Measurements from ENCODE around the gene GM2A. TPM values are rescaled to one million over a fixed set of nuclear protein-coding genes. Genes with fewer than 3 reads are reported as not detected.
A peak's percentile ranks its signal among the peaks of the same experiment; 100 is the strongest.

Gene GM2A
- total RNA-seq, 1 donor from 2014 or later, result 15.4 TPM

DNA sequence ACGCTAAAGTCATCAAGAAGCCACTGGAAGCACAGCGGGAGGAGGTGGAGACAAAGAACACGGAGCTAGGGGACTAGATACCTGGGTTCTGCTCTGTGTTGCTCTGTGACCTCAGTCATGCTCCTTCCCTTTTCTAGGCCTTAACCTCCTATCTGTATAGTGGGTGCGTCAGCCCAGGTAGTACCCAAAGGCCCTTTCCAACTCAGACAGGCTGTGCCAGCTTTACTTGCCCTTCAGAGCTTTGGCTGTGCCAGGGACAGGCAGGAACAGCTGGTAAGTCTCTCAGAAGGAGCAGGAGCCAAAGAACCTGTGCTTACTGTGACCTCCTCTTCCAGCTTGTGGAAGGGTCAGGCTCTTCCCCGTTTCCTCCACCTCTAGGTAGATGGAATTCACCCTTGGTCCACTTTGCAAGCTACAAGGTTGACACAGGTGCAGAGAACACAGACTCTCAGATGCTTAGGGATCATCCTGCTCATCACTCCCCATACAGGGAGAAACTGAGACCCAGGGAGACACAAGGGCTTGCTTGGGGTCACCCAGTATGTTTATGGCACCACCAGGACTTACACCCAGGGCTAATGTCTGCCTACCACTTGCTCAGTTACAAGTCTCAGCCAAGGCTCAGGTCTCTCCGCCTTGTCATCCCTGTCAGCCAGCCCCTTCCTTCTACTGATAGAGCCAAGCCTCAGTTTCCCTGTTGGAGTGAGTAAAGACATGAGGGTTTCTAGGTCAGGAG is 30.8 kb upstream of the GM2A start:
- Mint-ChIP-seq H3K4me3 (peak overlapping the region; percentile 84), H3K36me3 (ENCODE audit: low read depth) (peaks cover 35% of the 10 kb centered on the region), H3K9me3 (no peaks in the 10 kb centered on the region), H3K4me1 (peaks cover 66% of the 10 kb centered on the region), H3K27me3 (no peaks in the 10 kb centered on the region), H3K27ac (peak overlapping the region; percentile 83)
- intact Hi-C loops (cut with micrococcal nuclease), result no loop called here
- DNase-seq, result peak; percentile 67

DNA sequence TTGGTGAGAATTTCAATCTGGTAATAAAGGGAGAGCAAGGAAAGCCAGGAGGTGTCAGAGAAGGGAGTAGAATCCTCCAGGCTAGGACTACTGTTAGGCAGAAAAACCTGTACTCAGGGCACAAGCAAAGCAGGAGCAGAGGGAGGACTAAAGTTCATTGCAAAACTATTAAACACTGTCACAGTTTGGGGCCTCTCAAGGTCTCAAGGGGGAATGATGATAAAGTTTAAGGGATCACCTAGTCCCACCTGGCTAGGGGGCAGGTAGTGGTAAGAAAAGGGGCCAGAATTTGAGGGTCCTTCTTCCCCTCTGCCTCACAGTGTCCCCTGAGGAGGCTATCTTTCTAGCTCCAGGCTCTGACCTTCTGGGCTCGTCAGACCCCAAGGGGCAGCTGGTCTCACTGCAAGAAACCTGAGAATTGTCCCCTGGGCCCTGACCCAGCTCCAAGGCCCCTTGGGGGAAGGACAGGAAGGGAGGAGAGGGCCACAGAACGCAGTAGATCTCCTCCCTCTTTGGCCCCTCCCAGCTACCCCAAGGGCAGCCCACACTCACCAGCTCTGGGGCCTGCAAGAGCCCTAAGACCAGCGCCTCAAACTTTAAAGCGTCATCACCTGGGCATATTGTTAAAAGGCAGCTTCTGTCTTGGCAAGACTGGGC is 30.1 kb upstream of the GM2A start:
- peak; percentile 88 for DNase-seq
- Mint-ChIP-seq H3K9me3 (no peaks in the 10 kb centered on the region), H3K4me3 (peak overlapping the region; percentile 84), H3K36me3 (ENCODE audit: low read depth) (peaks cover 28% of the 10 kb centered on the region), H3K27me3 (no peaks in the 10 kb centered on the region), H3K27ac (peak overlapping the region; percentile 83), H3K4me1 (peaks cover 59% of the 10 kb centered on the region)
- intact Hi-C loops (cut with micrococcal nuclease), result loop anchor here (1.0 kb wide), 1 partner anchor 9 kb away; no protein-coding TSS in a partner anchor

DNA sequence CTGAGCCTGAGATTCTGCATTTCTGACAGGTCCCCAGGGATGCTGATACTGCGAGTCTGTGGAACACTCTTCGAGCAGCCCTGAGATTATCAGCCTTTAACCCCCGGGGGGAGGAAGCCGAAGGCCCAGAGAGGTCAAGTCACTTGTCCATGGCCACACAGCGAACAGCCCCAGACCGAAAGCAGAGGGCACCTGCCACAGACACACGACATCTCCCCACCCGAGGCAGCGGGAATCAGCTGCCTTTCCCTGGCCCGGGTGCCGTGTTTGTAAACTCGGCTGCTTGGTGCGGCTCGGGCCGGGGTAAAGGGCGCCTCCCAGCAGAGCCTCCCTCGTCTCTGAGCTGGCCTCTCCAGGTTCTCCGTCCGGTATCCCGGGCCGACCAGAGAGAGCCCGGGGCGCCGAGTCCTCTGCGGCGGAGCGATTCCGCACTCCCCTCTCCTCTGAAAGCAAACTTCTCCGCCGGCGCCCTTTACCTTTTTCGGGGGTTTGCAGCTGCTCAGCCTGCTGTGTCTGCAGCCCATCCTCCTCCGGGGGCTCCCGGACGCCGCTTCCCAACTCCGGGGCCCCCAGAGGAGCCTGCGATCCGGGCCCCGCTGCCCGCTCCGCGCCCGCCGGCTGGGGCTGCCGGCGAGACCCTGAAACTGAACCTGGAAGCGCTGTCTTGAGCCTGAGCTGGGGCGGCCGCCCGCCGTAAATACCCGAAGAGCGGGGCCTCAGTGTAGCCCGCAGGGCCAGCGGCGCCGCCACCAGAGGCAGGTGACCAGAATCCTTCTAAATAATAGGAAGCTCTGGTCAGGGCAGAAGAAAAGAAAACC is 29.3 kb upstream of the GM2A start, which contains the start of gene CCDC69:
TSS of gene CCDC69 (minus strand) at position 646 of the 818 bp plus-strand sequence. CDS start at position 524, 122 bp downstream.
- H3K4me3 Mint-ChIP-seq, result peak within 1 kb of the TSS; percentile 84
- intact Hi-C loops (cut with micrococcal nuclease), result loop anchor here (1.0 to 2.0 kb wide), 4 partner anchors 9 to 29 kb away; no protein-coding TSS in a partner anchor
- DNase-seq, result peak; percentile 88
- H3K36me3 Mint-ChIP-seq (ENCODE audit: low read depth), result peaks cover 23% of the 10 kb centered on the region
- no peaks in the 10 kb centered on the region for H3K9me3 Mint-ChIP-seq
- H3K27ac Mint-ChIP-seq, result peak within 1 kb of the TSS; percentile 83
- no peaks in the 10 kb centered on the region for H3K27me3 Mint-ChIP-seq
- H3K4me1 Mint-ChIP-seq, result peaks cover 51% of the 10 kb centered on the region

DNA sequence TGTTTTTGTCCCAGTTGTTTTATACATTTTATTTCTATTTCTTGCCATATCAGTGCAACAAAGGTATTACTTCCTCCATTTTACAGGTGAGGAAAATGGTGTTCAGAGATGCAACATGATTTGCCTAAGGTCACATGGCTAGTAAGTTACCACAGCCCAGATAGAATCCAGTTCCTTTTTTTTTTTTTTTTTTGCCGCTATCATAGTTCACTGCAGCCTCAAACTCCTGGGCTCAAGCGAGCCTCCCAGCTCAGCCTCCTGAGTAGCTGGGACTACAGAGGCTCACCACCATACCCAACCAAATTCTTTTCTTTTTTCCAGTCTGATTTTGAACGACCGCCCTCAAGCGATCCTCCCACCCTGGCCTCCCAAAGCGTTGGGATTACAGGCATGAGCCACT is 28.6 kb upstream of the GM2A start:
- no peak for DNase-seq
- H3K36me3 Mint-ChIP-seq (ENCODE audit: low read depth), result peaks cover 17% of the 10 kb centered on the region

DNA sequence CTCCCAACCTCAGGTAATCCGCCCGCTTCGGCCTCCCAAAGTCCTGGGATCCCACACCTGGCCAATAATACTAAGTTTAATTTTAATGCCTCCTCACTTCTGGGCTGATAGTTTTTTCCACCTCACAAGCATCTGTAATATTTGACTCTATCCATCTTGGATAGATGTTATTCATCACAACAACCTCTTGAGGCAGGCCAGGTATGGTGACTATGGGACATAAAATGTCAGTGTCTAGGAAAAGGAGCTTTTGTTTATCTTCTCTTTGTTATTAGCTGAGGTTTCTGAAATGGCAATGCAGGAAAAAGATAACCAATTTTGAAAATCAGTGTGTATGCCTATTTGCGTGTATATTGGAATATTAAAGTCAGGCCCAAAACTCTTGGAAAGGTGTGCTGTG is 27.9 kb upstream of the GM2A start:
- Mint-ChIP-seq H3K36me3 (ENCODE audit: low read depth) (peaks cover 13% of the 10 kb centered on the region), H3K4me1 (peaks cover 39% of the 10 kb centered on the region), H3K27me3 (no peaks in the 10 kb centered on the region), H3K27ac (no peak overlapping the region), H3K9me3 (no peaks in the 10 kb centered on the region), H3K4me3 (peak overlapping the region; percentile 21)
- intact Hi-C loops (cut with micrococcal nuclease), result loop anchor here (2.0 kb wide), 1 partner anchor 14 kb away; no protein-coding TSS in a partner anchor
- DNase-seq, result no peak

More for the DNA sequence above, 28.6 kb upstream of the GM2A start:
- Mint-ChIP-seq H3K27ac (peak overlapping the region; percentile 67), H3K27me3 (no peaks in the 10 kb centered on the region), H3K9me3 (no peaks in the 10 kb centered on the region), H3K4me3 (peak overlapping the region; percentile 84), H3K4me1 (peaks cover 45% of the 10 kb centered on the region)
- intact Hi-C loops (cut with micrococcal nuclease), result loop anchor here (1.0 to 2.0 kb wide), 3 partner anchors 9 to 28 kb away; no protein-coding TSS in a partner anchor

- H3K4me1 Mint-ChIP-seq, result peaks cover 35% of the 10 kb centered on the region
- H3K4me3 Mint-ChIP-seq, result peak overlapping the region; percentile 21
- H3K9me3 Mint-ChIP-seq, result no peaks in the 10 kb centered on the region
- peaks cover 9% of the 10 kb centered on the region for H3K36me3 Mint-ChIP-seq (ENCODE audit: low read depth)
- H3K27me3 Mint-ChIP-seq, result no peaks in the 10 kb centered on the region
- intact Hi-C loops (cut with micrococcal nuclease), result loop anchor here (2.0 kb wide), 1 partner anchor 13 kb away; no protein-coding TSS in a partner anchor
- no peak overlapping the region for H3K27ac Mint-ChIP-seq
- no peak for DNase-seq
These were observed 27.5 kb upstream of the GM2A start for GRCh38 chr5:151225475-151225874.

- H3K4me1 Mint-ChIP-seq, result peaks cover 13% of the 10 kb centered on the region
- intact Hi-C loops (cut with micrococcal nuclease), result no loop called here
- H3K27me3 Mint-ChIP-seq, result no peaks in the 10 kb centered on the region
- no peak for DNase-seq
- no peaks in the 10 kb centered on the region for H3K9me3 Mint-ChIP-seq
- H3K27ac Mint-ChIP-seq, result no peak overlapping the region
- peaks cover 6% of the 10 kb centered on the region for H3K36me3 Mint-ChIP-seq (ENCODE audit: low read depth)
- no peak overlapping the region for H3K4me3 Mint-ChIP-seq
These were observed 25.0 kb upstream of the GM2A start for GRCh38 chr5:151227918-151228447.

DNA sequence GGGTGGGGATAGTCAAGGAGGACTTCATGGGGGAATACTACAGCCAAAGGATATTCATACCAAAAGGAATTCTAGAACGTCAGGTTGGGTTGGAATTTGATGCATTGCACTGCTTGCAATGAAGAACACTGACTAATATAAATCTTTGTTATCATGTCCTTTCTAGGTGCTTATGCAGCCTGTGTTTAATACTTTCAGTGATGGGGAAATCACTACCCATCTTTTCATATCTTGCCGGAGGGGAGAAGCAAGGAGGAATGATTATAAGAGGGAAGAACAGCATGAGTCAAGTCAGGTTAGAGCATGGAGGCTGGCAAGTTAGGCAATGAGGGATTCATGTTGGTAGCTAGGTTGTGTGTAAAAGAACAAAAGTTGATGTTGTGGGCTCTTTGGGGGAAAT is 24.0 kb upstream of the GM2A start:
- intact Hi-C loops (cut with micrococcal nuclease), result no loop called here
- DNase-seq, result no peak
- H3K9me3 Mint-ChIP-seq, result no peaks in the 10 kb centered on the region
- H3K4me1 Mint-ChIP-seq, result peaks cover 10% of the 10 kb centered on the region
- H3K27me3 Mint-ChIP-seq, result no peaks in the 10 kb centered on the region
- H3K36me3 Mint-ChIP-seq (ENCODE audit: low read depth), result peaks cover 6% of the 10 kb centered on the region
- H3K27ac Mint-ChIP-seq, result no peak overlapping the region
- no peak overlapping the region for H3K4me3 Mint-ChIP-seq

DNA sequence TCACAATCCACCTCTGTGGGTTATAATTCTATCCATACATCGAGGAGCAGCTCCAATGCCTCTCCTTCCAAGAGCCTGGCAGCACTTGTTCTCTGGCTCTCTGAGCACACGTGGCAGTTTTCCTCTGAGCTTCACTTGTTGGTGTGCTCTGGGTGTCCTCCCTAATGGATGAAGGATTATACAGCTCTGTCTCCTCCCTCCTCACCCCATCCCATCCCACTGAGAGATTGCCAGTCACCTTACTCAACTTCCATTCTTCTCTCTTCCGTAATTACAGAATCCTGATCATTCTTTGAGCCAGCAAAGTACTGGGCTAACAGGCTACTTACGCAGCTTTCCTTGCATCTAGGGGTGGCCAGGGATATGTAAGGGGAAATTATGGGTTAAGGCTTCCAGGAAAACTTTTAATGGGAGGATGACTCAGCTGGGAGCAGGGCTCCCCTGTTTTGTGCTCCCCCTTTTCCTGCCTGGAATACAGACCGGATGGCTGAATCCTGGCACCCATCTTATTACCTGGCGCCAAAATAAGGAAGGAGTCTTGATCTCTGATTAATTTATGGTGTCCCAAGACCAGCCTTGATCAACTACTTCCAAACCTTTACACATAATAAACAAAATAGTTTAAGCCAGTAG is 22.8 kb upstream of the GM2A start:
- Mint-ChIP-seq H3K9me3 (no peaks in the 10 kb centered on the region), H3K4me1 (peaks cover 9% of the 10 kb centered on the region), H3K36me3 (ENCODE audit: low read depth) (peaks cover 6% of the 10 kb centered on the region), H3K27ac (no peak overlapping the region), H3K27me3 (no peaks in the 10 kb centered on the region), H3K4me3 (no peak overlapping the region)
- no peak for DNase-seq
- intact Hi-C loops (cut with micrococcal nuclease), result no loop called here

DNA sequence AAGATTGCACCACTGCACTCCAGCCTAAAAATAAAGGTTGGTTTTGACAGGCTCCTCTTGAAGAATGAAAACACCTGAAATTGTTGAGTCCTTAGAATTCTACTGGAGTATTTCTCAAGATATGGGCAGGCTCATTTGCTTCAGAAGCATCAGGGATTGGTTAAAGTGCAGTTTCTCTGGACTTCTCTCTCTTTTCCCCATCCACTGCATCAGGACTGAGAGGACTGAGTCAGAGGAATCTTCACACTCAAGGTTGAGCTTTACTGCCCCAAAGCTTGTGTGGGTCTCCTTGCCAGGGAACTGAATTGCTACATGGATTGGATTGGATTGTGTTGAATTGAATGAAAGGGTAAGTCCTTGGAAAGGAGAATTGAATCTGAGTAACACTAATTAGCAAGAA is 21.6 kb upstream of the GM2A start:
- H3K27me3 Mint-ChIP-seq, result no peaks in the 10 kb centered on the region
- H3K27ac Mint-ChIP-seq, result no peak overlapping the region
- intact Hi-C loops (cut with micrococcal nuclease), result no loop called here
- peaks cover 8% of the 10 kb centered on the region for H3K36me3 Mint-ChIP-seq (ENCODE audit: low read depth)
- no peaks in the 10 kb centered on the region for H3K9me3 Mint-ChIP-seq
- no peak overlapping the region for H3K4me3 Mint-ChIP-seq
- peaks cover 9% of the 10 kb centered on the region for H3K4me1 Mint-ChIP-seq
- no peak for DNase-seq

GRCh38 chr5:151233616-151234085 is 19.3 kb upstream of the GM2A start:
- intact Hi-C loops (cut with micrococcal nuclease), result loop anchor here (1.0 kb wide), 1 partner anchor 9 kb away; the partner anchor contains the start of gene CCDC69
- H3K36me3 Mint-ChIP-seq (ENCODE audit: low read depth), result peaks cover 8% of the 10 kb centered on the region
- peaks cover 9% of the 10 kb centered on the region for H3K4me1 Mint-ChIP-seq

DNA sequence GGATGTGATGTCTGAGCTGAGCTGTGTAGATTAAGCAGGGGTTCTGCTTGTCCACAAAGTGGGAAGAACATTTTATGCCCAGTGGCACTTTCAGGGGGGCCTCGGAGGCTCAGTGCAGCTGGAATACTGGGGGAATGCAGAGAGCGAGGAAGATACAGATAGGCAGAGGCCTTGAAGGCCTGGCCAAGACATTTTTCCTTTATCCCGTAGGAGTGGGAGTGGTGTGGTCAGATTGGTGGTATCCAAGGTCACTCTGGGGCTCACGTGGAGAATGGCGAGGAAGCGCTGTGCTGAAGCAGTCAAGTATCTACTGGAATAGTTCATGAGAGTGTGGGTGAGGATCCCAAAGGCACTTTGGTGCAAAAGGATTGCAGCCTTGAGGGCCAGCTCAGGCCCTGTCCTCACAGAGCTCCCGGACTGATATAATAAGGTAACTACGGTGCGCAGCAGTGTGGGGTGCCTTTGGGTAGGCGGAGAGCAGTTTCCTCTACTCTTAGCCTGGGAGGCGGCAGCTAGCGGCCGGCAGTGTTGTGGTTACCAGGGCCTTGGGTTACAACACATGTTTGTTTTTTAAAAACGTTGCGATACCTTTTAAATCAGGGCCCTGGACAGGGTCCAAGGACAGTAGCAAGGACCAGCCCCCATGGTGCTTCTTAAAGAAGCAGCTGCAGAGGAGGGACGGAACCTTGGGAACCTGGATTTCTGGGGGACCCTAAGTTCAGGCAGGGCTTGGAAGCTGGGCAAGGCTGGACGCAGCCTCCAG is 18.3 kb upstream of the GM2A start:
- DNase-seq, result peak; percentile 72
- H3K4me3 Mint-ChIP-seq, result no peak overlapping the region
- peaks cover 6% of the 10 kb centered on the region for H3K36me3 Mint-ChIP-seq (ENCODE audit: low read depth)
- intact Hi-C loops (cut with micrococcal nuclease), result loop anchor here (5.0 kb wide), 1 partner anchor 107 kb away; no protein-coding TSS in a partner anchor
- H3K9me3 Mint-ChIP-seq, result no peaks in the 10 kb centered on the region
- peaks cover 12% of the 10 kb centered on the region for H3K4me1 Mint-ChIP-seq
- H3K27ac Mint-ChIP-seq, result no peak overlapping the region
- H3K27me3 Mint-ChIP-seq, result no peaks in the 10 kb centered on the region

More at GRCh38 chr5:151233616-151234085, 19.3 kb upstream of the GM2A start:
- no peak overlapping the region for H3K4me3 Mint-ChIP-seq
- no peaks in the 10 kb centered on the region for H3K9me3 Mint-ChIP-seq
- no peak for DNase-seq
- H3K27me3 Mint-ChIP-seq, result no peaks in the 10 kb centered on the region
- H3K27ac Mint-ChIP-seq, result no peak overlapping the region

All from activated CD4-positive, alpha-beta T cell treated with anti-CD3 and anti-CD28 coated beads, Interleukin-2, amount 10 ng/mL, durations not matched to agents 24 days and 14 days (primary cell).